ENCODE data around the gene SPTBN1. TPM values are rescaled to one million over a fixed set of nuclear protein-coding genes. Genes with fewer than 3 reads are reported as not detected.

Gene SPTBN1
- polyA plus RNA-seq, 2 of the 4 experiments (the other 2 are of a cell fraction): 105 to 126 TPM

- ChIA-PET CTCF (interaction anchor here (0.7 to 2.1 kb wide), 7 partner anchors 10 to 125 kb away, joined by 3 to 14 read pairs (median 3); no protein-coding TSS in a partner anchor), POLR2A (interaction anchor here (1.6 to 3.4 kb wide), 3 partner anchors 11 to 39 kb away, joined by 8 to 52 read pairs (median 14); no protein-coding TSS in a partner anchor)
- WGBS (ENCODE audit: missing lambda C conversion rate): 57% methylated on average over 5 of the region's 5 CpGs
- Histone ChIP-seq H3K9me3 (no peaks in the 10 kb centered on the region), H3K4me3 (peak overlapping the region; percentile 6; the same call in 1 of the 3 replicates), H3K4me2 (peak overlapping the region; percentile 86), H3K4me1 (peaks cover 93% of the 10 kb centered on the region), H3K27ac (peak overlapping the region; percentile 93 to 97)
- ATAC-seq: no peak
- DNase-seq (ENCODE audit: low read depth in 1 of 2, low spot score in 1 of 2): no peak
- TF ChIP-seq CHD4 (IDR thresholded peaks at IDR 0.05; ENCODE audit: borderline replicate concordance) (no peak), FOSB (CRISPR knock-in tag; IDR thresholded peaks at IDR 0.05) (peak; percentile 34; the same call in 1 of the 2 replicates)
- FAIRE-seq: no peak
These were observed 114.3 kb downstream of the SPTBN1 start for GRCh38 chr2:54570321-54570855.

GRCh38 chr2:54570925-54571694, 115.0 kb downstream of the SPTBN1 start:
- DNase-seq (ENCODE audit: low read depth in 1 of 2, low spot score in 1 of 2): peak; percentile 71 to 88
- under 1% methylated on average over 10 of the region's 10 CpGs for WGBS (ENCODE audit: missing lambda C conversion rate)
- POLR2A ChIA-PET: interaction anchor here (1.3 to 3.4 kb wide), 4 partner anchors 12 to 63 kb away, joined by 3 to 52 read pairs (median 11); no protein-coding TSS in a partner anchor
- H3K4me2 ChIP-seq: peak overlapping the region; percentile 86
- H3K27ac ChIP-seq: peak overlapping the region; percentile 93 to 97
- peak overlapping the region; percentile 20; the same call in 2 of the 3 replicates for H3K4me3 ChIP-seq
- peaks cover 93% of the 10 kb centered on the region for H3K4me1 ChIP-seq
- no peak for FAIRE-seq
- CTCF ChIA-PET: interaction anchor here (0.6 to 2.1 kb wide), 6 partner anchors 11 to 124 kb away, joined by 3 to 14 read pairs (median 4); no protein-coding TSS in a partner anchor
- peak; percentile 69 to 75 for ATAC-seq
- H3K9me3 ChIP-seq: no peaks in the 10 kb centered on the region
- TF ChIP-seq HOXB5 (CRISPR knock-in tag; IDR thresholded peaks at IDR 0.05) (0 out of 2 replicates have a peak, but pooled peaks have one; percentile 57), KDM1A (IDR thresholded peaks at IDR 0.05; ENCODE audit: low read depth) (no peak), MAX (IDR thresholded peaks at IDR 0.05) (peak; percentile 71), REST (IDR thresholded peaks at IDR 0.05) (no peak), FOSL2 (IDR thresholded peaks at IDR 0.05) (no peak), FOSL2 (CRISPR knock-in tag; IDR thresholded peaks at IDR 0.05) (no peak; the same call in 1 of the 2 replicates), EP300 (IDR thresholded peaks at IDR 0.05) (peak in 1 of 2 experiments; percentile 36; a peak in 2 of 5 replicates), BCL3 (IDR thresholded peaks at IDR 0.05) (0 out of 3 replicates have a peak, but pooled peaks have one; percentile 24), GATA3 (IDR thresholded peaks at IDR 0.05; ENCODE audit: borderline replicate concordance) (peak; percentile 65; the same call in 1 of the 2 replicates), RNF2 (IDR thresholded peaks at IDR 0.05; ENCODE audit: borderline replicate concordance, low read depth) (no peak), CHD2 (IDR thresholded peaks at IDR 0.05; ENCODE audit: low read length, partially characterized antibody) (no peak), RAD21 (conservative IDR thresholded peaks at IDR 0.05 in 1 of 2, IDR thresholded peaks at IDR 0.05 in 1 of 2) (peak; percentile 6 to 37; a peak in 1 of 5 replicates), RCOR1 (IDR thresholded peaks at IDR 0.05; ENCODE audit: low read depth, low read length) (no peak), HOXB13 (CRISPR knock-in tag; IDR thresholded peaks at IDR 0.05; ENCODE audit: low read depth) (no peak), TP53 (CRISPR knock-in tag; IDR thresholded peaks at IDR 0.05) (no peak), SREBF2 (IDR thresholded peaks at IDR 0.05) (no peak), PBX3 (IDR thresholded peaks at IDR 0.05) (peak; percentile 75; the same call in 1 of the 2 replicates), POLR2AphosphoS2 (conservative IDR thresholded peaks at IDR 0.05; ENCODE audit: low read length) (no peak; the same call in 1 of the 2 replicates), CEBPB (IDR thresholded peaks at IDR 0.05) (peak in 1 of 2 experiments; percentile 79; a peak in 2 of 4 replicates), HMGXB4 (CRISPR knock-in tag; IDR thresholded peaks at IDR 0.05; ENCODE audit: borderline replicate concordance) (no peak), NR3C1 (IDR thresholded peaks at IDR 0.05) (no peak), HDAC2 (IDR thresholded peaks at IDR 0.05) (no peak), HOXA7 (CRISPR knock-in tag; IDR thresholded peaks at IDR 0.05) (peak; percentile 63; the same call in 1 of the 2 replicates), SMC3 (IDR thresholded peaks at IDR 0.05) (peak; percentile 36; the same call in 2 of the 3 replicates), PHF8 (IDR thresholded peaks at IDR 0.05; ENCODE audit: borderline replicate concordance, low read depth) (no peak)
